OCI-M2 (cell line): ENCODE results near the gene PRRG2.
A peak's percentile ranks its signal among the peaks of the same experiment; 100 is the strongest.

Experiments
- DNase-seq: peaks from one replicate; lab custom pipeline; 2025; ENCODE audit not compliant: unreplicated experiment; lab: John Stamatoyannopoulos, UW

PRRG2 gene

DNA sequence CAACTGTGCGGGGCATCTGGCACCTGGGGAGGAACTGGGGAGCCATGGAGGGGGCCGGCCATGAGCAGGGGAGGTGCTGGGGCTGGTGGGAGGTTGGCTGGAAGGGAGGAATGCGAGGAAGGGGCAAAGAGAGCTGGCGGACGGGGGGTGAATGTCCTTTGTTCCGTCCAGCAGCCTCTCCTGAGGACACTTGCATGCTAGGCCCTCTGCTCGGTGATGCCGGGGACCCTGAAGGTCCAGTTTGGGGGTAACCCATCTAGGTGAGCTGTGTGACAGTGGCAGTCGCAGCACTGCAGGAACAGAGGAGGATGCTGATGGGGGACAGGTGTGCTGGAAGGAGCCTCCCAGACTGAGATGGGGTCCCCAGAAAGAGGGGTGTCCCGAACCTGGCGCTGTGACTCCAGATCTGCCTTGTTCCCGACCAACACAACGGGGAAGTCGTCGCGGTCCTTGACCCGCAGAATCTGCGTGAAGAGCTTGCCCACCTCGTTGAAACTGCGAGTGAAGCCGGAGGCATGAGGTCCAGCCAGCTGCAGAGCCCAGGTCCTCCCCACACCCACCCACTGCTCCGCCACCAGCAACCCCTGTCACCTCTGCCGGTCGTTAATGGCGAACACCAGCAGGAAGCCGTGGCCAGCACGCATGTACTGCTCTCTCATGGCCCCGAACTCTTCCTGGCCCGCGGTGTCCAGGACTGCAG is 55.3 kb downstream of the PRRG2 start:
- no peak for DNase-seq

DNA sequence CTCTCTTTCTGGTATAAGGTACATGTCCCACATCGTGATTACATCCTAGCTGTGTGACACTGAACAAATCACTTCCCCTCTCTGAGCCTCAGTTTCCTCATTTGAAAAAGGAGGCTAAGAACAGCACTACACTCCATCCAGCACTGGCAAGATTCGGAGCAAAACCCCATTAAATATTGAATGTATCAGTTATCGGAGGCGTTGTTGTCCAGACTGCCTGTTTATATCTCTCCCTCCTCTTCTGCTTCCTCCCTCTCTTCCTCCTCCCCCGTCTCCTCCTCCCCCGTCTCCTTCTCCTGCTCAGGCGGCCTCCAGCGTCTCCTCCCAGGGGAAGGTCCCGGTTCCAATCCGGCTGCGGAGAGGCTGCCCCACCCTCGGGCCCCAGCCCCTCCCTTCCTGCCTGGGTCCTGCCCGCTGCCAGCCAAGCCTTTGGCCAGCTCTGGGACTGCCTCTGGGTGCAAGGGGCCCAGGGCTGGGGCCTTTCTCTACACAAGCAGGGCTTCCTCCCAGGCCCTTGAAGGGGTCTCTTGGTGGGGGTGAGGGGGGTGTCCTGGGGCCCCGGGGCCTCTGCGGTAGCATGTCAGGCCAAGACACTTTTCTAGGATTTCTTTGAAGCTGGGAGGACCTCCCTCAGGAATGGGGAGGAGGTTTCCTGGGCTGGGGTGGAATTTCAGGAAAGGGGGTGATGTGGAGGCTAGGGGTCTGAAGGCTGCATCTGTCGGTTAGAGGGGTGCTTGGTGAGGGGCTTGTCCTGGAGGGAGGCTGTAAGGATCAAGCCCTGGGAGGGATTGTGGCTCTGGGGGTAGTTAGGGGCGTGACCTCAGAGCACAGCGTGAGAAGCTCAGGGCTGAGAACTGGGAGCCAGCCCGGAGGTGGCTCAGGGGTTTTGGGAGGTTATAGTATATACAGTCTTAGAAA is 57.0 kb downstream of the PRRG2 start:
- DNase-seq, result no peak

DNA sequence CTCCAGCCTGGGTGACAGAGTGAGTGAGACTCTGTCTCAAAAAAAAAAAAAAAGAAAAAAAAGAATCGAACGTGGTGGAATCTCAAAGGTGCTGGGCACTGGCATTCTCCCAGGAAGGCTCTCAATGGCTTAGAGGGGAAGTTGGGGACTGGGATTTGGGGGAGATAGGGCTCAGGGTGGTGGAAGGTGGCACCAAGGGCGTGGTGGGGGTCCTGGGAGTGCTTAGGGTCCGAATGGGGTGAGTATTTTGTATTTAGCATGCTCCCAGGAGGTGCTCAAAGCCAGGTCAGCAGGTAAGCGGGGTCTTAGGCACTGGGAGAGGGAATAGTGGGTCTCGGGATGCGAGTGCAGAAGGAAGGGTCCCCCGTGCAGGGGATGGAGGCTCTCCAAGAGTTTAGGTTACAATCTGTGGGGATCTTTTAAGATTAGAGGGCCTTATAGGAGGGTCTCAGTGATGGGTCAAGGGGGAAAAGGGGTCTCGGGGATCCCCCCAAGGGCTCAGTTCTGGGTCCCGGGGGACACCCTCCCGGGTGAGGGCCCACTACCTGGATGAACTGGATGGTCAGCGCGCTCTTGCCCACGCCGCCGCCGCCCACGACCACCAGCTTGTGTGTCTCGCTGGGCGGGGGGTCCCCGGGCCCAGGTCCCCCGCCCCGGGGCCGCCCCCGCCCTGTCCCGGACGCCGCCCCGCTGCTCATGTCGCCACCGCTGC is 58.4 kb downstream of the PRRG2 start:
- no peak for DNase-seq

DNA sequence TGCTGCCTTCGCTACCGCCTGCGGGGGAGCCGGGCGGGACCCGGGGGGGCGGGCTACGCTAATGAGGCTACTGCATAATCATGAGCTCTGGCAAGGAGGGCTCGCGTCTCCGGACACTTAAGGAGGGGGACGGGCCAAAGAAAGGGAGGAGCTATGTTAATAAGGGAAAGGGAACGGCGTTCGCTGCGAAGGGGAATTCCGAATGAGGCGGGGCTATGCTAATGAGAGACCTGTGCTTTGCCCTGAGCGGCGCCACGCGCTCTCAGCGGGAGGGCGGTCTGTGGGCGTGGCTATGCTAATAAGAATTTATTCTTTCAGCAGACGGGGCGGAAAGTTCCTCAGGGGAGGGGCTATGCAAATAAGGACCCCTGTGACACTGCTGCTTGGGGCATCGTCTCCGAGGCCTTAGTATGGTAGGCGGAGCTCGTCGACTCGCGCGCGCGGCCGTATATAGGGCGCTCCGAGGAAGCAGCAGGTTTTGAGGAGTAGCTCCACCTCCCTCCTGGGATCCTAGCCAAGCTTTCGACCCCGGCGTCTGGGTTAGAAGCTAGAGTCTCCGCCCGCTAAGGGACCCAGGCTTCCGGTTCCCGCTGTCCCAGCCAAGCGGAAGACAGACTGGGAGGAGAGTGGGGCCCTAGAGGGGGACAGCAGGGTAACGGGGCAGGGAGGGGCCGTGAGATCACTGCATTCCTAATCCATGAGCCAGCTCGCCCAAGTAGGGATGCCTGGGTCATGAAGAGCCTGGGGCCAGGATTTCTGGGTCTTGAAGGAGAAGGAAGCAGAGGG is 59.2 kb downstream of the PRRG2 start, which contains the start of gene RRAS:
Gene RRAS (minus strand): TSS at position 31 of the 786 bp plus-strand sequence. CDS start 45 bp downstream, outside the sequence.
- DNase-seq, result peak; percentile 99
